Measurements from ENCODE around the gene SATB2.

DNA sequence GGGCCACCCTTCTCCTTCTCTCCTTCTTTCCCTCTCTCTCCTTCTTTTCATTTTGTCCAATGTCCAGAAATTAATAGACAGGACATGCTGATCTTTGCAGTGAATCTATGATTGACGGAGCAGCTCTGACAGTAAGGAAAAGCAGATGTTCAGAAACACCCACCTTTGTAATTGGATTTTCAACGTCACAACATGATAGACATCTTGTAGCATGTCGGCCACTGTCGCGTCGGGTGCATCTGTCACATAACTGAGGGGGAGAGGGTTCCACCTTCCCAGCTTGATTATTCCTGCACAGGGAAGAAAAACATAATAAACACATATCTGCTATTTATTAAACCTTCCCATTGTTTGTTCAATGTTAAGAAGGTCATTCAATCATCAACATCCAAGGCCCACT is 76.2 kb downstream of the SATB2 start:
- TF ChIP-seq, protein P1, sequence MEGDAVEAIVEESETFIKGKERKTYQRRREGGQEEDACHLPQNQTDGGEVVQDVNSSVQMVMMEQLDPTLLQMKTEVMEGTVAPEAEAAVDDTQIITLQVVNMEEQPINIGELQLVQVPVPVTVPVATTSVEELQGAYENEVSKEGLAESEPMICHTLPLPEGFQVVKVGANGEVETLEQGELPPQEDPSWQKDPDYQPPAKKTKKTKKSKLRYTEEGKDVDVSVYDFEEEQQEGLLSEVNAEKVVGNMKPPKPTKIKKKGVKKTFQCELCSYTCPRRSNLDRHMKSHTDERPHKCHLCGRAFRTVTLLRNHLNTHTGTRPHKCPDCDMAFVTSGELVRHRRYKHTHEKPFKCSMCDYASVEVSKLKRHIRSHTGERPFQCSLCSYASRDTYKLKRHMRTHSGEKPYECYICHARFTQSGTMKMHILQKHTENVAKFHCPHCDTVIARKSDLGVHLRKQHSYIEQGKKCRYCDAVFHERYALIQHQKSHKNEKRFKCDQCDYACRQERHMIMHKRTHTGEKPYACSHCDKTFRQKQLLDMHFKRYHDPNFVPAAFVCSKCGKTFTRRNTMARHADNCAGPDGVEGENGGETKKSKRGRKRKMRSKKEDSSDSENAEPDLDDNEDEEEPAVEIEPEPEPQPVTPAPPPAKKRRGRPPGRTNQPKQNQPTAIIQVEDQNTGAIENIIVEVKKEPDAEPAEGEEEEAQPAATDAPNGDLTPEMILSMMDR (IDR thresholded peaks at IDR 0.05): no peak
- no peak for TF ChIP-seq POLR2A (IDR thresholded peaks at IDR 0.05)
- TF ChIP-seq EP300 (IDR thresholded peaks at IDR 0.05): no peak
- TF ChIP-seq POLR2AphosphoS5 (IDR thresholded peaks at IDR 0.05): no peak

All from stomach (tissue), 4 donors.